Measurements from ENCODE around the gene TMEM161A. TPM values are rescaled to one million over a fixed set of nuclear protein-coding genes. Genes with fewer than 3 reads are reported as not detected.

TMEM161A gene
- total and polyA plus RNA-seq, 9 of the 15 experiments (the other 6 are each of a cell fraction or from before 2014, with no cell fraction given), result 0.63 to 92.3 (median 38.9) TPM

- TF ChIP-seq RFX7 (CRISPR knock-in tag; IDR thresholded peaks at IDR 0.05) (no peak), TBP (optimal IDR thresholded peaks at IDR 0.05; ENCODE audit: low read depth, low read length) (no peak)
Measured at GRCh38 chr19:19171821-19172532, 33.7 kb upstream of the TMEM161A start (continued).

- FAIRE-seq, result no peak
- no peak for TF ChIP-seq ZNF449 (CRISPR knock-in tag; IDR thresholded peaks at IDR 0.05)
- TF ChIP-seq ZNF717 (CRISPR knock-in tag; IDR thresholded peaks at IDR 0.05), result no peak
- peak; percentile 58 for TF ChIP-seq ZNF121 (CRISPR knock-in tag; conservative IDR thresholded peaks at IDR 0.05)
- no peak for TF ChIP-seq SMARCA5 (IDR thresholded peaks at IDR 0.05)
- no peak for TF ChIP-seq ARID3B (CRISPR knock-in tag; IDR thresholded peaks at IDR 0.05; ENCODE audit: borderline replicate concordance)
- TF ChIP-seq AFF4 (CRISPR knock-in tag; IDR thresholded peaks at IDR 0.05), result no peak
- no peak for TF ChIP-seq PHTF2 (CRISPR knock-in tag; IDR thresholded peaks at IDR 0.05)
- TF ChIP-seq SMARCE1 (IDR thresholded peaks at IDR 0.05), result no peak
Measured at GRCh38 chr19:19170873-19171672, 32.8 kb upstream of the TMEM161A start.

More at GRCh38 chr19:19170873-19171672, 32.8 kb upstream of the TMEM161A start:
- POLR2A ChIA-PET, result interaction anchor here (0.6 to 1.3 kb wide), 2 partner anchors 32 to 317 kb away, joined by 4 read pairs; partner anchors contain the start of gene NR2C2AP
- WGBS (ENCODE audit: insufficient coverage, low coverage, missing lambda C conversion rate), result 86% methylated on average over 6 of the region's 6 CpGs
- CTCF ChIA-PET (ENCODE audit: low intra/inter-chr PET ratio), result no interaction called here
- no peak for ATAC-seq
- H2AFZ ChIP-seq (ENCODE audit: low read depth, low read length), result no peak overlapping the region
- H3K4me3 ChIP-seq, result no peak overlapping the region
- no peak for DNase-seq (ENCODE audit: extremely low read depth in 1 of 4, low spot score in 3 of 4)
- peaks cover 8% of the 10 kb centered on the region for H4K20me1 ChIP-seq (replicated peaks; ENCODE audit: control insufficient read depth, insufficient read depth, low read length)
- BruUV-seq (replicated peaks), result no TSS peak
- in situ Hi-C loops (cut with MboI), result no loop called here
- no peaks in the 10 kb centered on the region for H3K36me3 ChIP-seq (ENCODE audit: control insufficient read depth, insufficient read depth, low read length)
- no peaks in the 10 kb centered on the region for H3K27me3 ChIP-seq (ENCODE audit: control insufficient read depth in 2 of 2, insufficient read depth in 2 of 2, low read length in 2 of 2)
- H3K4me2 ChIP-seq (ENCODE audit: insufficient read depth, low read length), result peak overlapping the region; percentile 70; the same call in 1 of the 2 replicates
- H3K4me1 ChIP-seq (replicated peaks in 1 of 2; ENCODE audit: control insufficient read depth in 2 of 2, insufficient read depth in 2 of 2, low read length in 2 of 2), result peaks cover 31 to 34% of the 10 kb centered on the region in 2 experiments; a peak in 4 of 5 replicates
- intact Hi-C loops (cut with micrococcal nuclease), result loop anchor here (5.0 kb wide), 1 partner anchor 34 kb away; the partner anchor contains the start of gene TMEM161A
- no peaks in the 10 kb centered on the region for H3K79me2 ChIP-seq (ENCODE audit: control insufficient read depth, insufficient read depth, low read length)
- H3K9ac ChIP-seq (ENCODE audit: insufficient read depth in 1 of 2, low read depth in 2 of 2, low read length in 2 of 2), result peak overlapping the region; percentile 18 to 42; a peak in 1 of 4 replicates
- H3K9me3 ChIP-seq (replicated peaks; ENCODE audit: control insufficient read depth, insufficient read depth, low read depth, low read length), result no peaks in the 10 kb centered on the region
- H3K27ac ChIP-seq (ENCODE audit: extremely low read depth, low read depth, low read length), result peak overlapping the region; percentile 40; the same call in 1 of the 3 replicates
- H3K9me1 ChIP-seq (ENCODE audit: control insufficient read depth, insufficient read depth, low read length), result no peaks in the 10 kb centered on the region
